Neural progenitor cell (in vitro differentiated cells): ENCODE results near the gene TLCD2. TPM values are rescaled to one million over a fixed set of nuclear protein-coding genes. Genes with fewer than 3 reads are reported as not detected.
"Not testable (repeated sequence)": the region's sequence is repeated elsewhere in the genome, so short reads cannot be mapped to it uniquely, and the experiment has no call there.

Source experiments
- DNase-seq: peaks from one replicate; pipeline ENCODE4 v3.0.0-alpha.2; 2016; ENCODE audit warnings: low spot score
- H2AFZ ChIP-seq: fragments of 200-600 bp; sonication (generic); replicated peaks from 2 replicates; pipeline ENCODE4 v1.6.1; 2016; ENCODE audit warnings: antibody characterized with exemption
- H3F3A ChIP-seq: fragments of 200-600 bp; sonication (generic); 2 replicates; pipeline ENCODE4 v1.6.1; 2016; ENCODE audit warnings: antibody characterized with exemption, low read depth
- H3K27ac ChIP-seq: fragments of 200-600 bp; sonication (generic); 2 replicates; pipeline ENCODE4 v1.5.1; 2016; ENCODE audit warnings: mild to moderate bottlenecking
- H3K27me3 ChIP-seq: fragments of 200-600 bp; sonication (generic); 2 replicates; pipeline ENCODE4 v1.6.1; 2016; ENCODE audit warnings: mild to moderate bottlenecking, moderate library complexity
- H3K36me3 ChIP-seq: fragments of 200-600 bp; sonication (generic); 2 replicates; pipeline ENCODE4 v1.5.1; 2016
- H3K4me1 ChIP-seq: fragments of 200-600 bp; sonication (generic); 2 replicates; pipeline ENCODE4 v1.6.1; 2016; ENCODE audit warnings: mixed run types
- H3K4me2 ChIP-seq: fragments of 200-600 bp; sonication (generic); 2 replicates; pipeline ENCODE4 v1.6.1; 2016
- H3K4me3 ChIP-seq: fragments of 200-600 bp; sonication (generic); 2 replicates; pipeline ENCODE4 v1.5.1; 2016
- H3K79me2 ChIP-seq: fragments of 200-600 bp; sonication (generic); 2 replicates; pipeline ENCODE4 v1.6.1; 2016; ENCODE audit warnings: low read depth
- H3K9ac ChIP-seq: fragments of 200-600 bp; sonication (generic); 2 replicates; pipeline ENCODE4 v1.6.1; 2016
- H3K9me3 ChIP-seq: fragments of 200-600 bp; sonication (generic); 2 replicates; pipeline ENCODE4 v1.5.1; 2016; ENCODE audit warnings: low read depth
- H4K20me1 ChIP-seq: fragments of 200-600 bp; sonication (generic); 2 replicates; pipeline ENCODE4 v1.6.1; 2016; ENCODE audit warnings: low read depth
- H3K27ac Mint-ChIP-seq: 3 replicates; pipeline ENCODE4 v1.8.0; 2021; ENCODE audit warnings: mixed read lengths
- H3K27me3 Mint-ChIP-seq: 2 replicates; pipeline ENCODE4 v1.8.0; 2022; ENCODE audit warnings: low read depth, mild to moderate bottlenecking, inconsistent platforms, moderate library complexity, mixed read lengths; ENCODE audit not compliant: insufficient read depth
- H3K36me3 Mint-ChIP-seq: 3 replicates; pipeline ENCODE4 v1.8.0; 2021; ENCODE audit warnings: mixed read lengths
- H3K4me1 Mint-ChIP-seq: 3 replicates; pipeline ENCODE4 v1.8.0; 2021; ENCODE audit warnings: mixed read lengths
- H3K4me3 Mint-ChIP-seq: 3 replicates; pipeline ENCODE4 v1.8.0; 2021; ENCODE audit warnings: mild to moderate bottlenecking, moderate library complexity, mixed read lengths
- H3K9me3 Mint-ChIP-seq: 3 replicates; pipeline ENCODE4 v1.8.0; 2020; ENCODE audit warnings: mixed read lengths
- EZH2 ChIP-seq: fragments of 200-600 bp; sonication (generic); IDR thresholded peaks from 2 replicates; pipeline ENCODE4 v1.6.1; 2017; ENCODE audit warnings: antibody characterized with exemption, mild to moderate bottlenecking, moderate library complexity
- EZH2phosphoT487 ChIP-seq: fragments of 200-600 bp; sonication (generic); IDR thresholded peaks from 2 replicates; pipeline ENCODE4 v1.6.1; 2017; ENCODE audit warnings: antibody characterized with exemption
- total RNA-seq: library from RNA; depleted of rRNA; stranded (reverse); fragments of >200 nt; gene quantifications from 2 replicates; pipeline ENCODE4 v1.2.3, GENCODE V29; 2015; ENCODE audit warnings: low replicate concordance
- TF ChIP-seq, protein P1 (sequence below): fragments of 200-600 bp; sonication (generic); IDR thresholded peaks from 2 replicates; pipeline ENCODE4 v1.5.1; 2017; ENCODE audit warnings: antibody characterized with exemption, mild to moderate bottlenecking

TLCD2 gene
- total RNA-seq, 1 donor from 2014 or later, result 0.15 TPM

DNA sequence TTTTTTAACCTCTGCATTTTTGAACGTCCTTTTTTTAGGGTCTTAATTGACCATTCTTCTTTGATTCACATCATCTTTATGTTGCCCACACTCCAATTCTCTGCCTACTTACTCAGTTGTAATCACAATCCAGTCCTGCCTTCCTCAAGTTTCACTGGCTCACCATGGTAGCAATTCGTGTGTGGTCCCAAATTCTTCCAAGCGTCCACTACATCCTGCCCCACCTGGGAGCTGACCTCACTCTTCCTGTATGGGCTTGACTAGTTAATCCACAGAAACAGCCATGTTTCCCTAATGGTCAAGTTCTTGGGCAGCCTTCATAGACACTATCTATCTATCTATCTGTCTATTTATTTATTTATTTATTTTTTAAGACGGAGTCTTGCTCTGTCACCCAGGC is 7.1 kb downstream of the TLCD2 start:
- H3K27ac ChIP-seq, result no peak overlapping the region
- H3K9me3 ChIP-seq, result no peaks in the 10 kb centered on the region
- no peak overlapping the region for H3K27ac Mint-ChIP-seq
- H3F3A ChIP-seq, result no peaks in the 10 kb centered on the region
- no peaks in the 10 kb centered on the region for H3K36me3 Mint-ChIP-seq
- no peaks in the 10 kb centered on the region for H4K20me1 ChIP-seq
- no peak overlapping the region for H3K4me2 ChIP-seq
- H2AFZ ChIP-seq, result no peak overlapping the region
- no peak for DNase-seq
- TF ChIP-seq EZH2, result no peak
- no peak for TF ChIP-seq EZH2phosphoT487
- TF ChIP-seq, protein P1, sequence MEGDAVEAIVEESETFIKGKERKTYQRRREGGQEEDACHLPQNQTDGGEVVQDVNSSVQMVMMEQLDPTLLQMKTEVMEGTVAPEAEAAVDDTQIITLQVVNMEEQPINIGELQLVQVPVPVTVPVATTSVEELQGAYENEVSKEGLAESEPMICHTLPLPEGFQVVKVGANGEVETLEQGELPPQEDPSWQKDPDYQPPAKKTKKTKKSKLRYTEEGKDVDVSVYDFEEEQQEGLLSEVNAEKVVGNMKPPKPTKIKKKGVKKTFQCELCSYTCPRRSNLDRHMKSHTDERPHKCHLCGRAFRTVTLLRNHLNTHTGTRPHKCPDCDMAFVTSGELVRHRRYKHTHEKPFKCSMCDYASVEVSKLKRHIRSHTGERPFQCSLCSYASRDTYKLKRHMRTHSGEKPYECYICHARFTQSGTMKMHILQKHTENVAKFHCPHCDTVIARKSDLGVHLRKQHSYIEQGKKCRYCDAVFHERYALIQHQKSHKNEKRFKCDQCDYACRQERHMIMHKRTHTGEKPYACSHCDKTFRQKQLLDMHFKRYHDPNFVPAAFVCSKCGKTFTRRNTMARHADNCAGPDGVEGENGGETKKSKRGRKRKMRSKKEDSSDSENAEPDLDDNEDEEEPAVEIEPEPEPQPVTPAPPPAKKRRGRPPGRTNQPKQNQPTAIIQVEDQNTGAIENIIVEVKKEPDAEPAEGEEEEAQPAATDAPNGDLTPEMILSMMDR, result no peak
- no peaks in the 10 kb centered on the region for H3K27me3 ChIP-seq
- peaks cover 4% of the 10 kb centered on the region for H3K4me1 ChIP-seq
- peaks cover 10% of the 10 kb centered on the region for H3K27me3 Mint-ChIP-seq
- no peaks in the 10 kb centered on the region for H3K9me3 Mint-ChIP-seq
- no peaks in the 10 kb centered on the region for H3K36me3 ChIP-seq
- H3K4me1 Mint-ChIP-seq, result peaks cover 8% of the 10 kb centered on the region
- no peak overlapping the region for H3K9ac ChIP-seq
- H3K4me3 Mint-ChIP-seq, result no peak overlapping the region
- H3K4me3 ChIP-seq, result no peak overlapping the region
- H3K79me2 ChIP-seq, result no peaks in the 10 kb centered on the region

DNA sequence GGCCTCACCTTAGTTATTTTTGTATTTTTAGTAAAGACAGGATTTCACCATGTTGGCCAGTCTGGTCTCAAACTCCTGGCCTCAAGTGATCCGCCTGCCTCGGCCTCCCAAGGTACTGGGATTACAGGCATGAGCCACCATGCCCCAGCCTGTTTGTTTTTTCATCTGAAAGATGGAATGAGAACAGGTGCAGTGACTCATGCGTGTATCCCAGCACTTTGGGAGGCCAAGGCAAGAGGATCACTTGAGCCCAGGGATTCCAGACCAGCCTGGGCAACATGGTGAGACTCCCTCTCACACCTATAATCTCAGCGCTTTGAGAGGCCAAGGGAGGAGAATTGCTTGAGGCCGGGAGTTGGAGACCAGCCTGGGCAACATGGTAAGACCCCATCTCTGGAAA is 10.3 kb downstream of the TLCD2 start:
- H2AFZ ChIP-seq, H3K36me3 ChIP-seq, H3K9me3 ChIP-seq, H3K27me3 ChIP-seq, H3K4me3 ChIP-seq, H4K20me1 ChIP-seq, H3F3A ChIP-seq, H3K9ac ChIP-seq, H3K27me3 Mint-ChIP-seq, H3K4me1 ChIP-seq, DNase-seq, H3K4me3 Mint-ChIP-seq, H3K4me2 ChIP-seq, H3K27ac Mint-ChIP-seq, H3K9me3 Mint-ChIP-seq, H3K27ac ChIP-seq, H3K79me2 ChIP-seq, H3K4me1 Mint-ChIP-seq, H3K36me3 Mint-ChIP-seq: not testable (repeated sequence)

DNA sequence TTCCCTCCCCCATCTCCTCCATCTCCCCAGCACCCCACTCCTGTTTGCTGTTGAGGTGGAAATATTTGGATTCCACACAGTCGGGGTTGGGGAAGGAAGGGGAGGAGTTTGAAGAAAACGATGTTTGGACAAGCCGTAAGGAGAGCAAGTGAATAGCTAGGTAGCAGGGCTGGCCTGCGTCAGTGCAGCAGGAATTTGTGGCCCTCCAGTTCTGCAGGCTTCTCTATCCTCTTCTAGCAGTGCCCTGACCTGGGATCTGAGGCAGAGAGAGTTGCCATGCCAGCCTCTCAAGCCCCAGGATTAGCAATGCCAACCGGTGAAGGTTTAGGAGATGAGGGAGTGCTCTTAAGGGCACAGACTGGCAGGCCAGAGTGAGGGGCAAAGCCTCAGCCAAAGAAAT is 12.5 kb downstream of the TLCD2 start:
- no peaks in the 10 kb centered on the region for H3K36me3 Mint-ChIP-seq
- Histone ChIP-seq H3K27ac (no peak overlapping the region), H2AFZ (peak overlapping the region; percentile 28), H4K20me1 (no peaks in the 10 kb centered on the region), H3K4me2 (no peak overlapping the region), H3K9me3 (no peaks in the 10 kb centered on the region), H3K4me3 (no peak overlapping the region), H3K79me2 (no peaks in the 10 kb centered on the region), H3K36me3 (no peaks in the 10 kb centered on the region), H3K4me1 (no peaks in the 10 kb centered on the region), H3K9ac (no peak overlapping the region), H3K27me3 (no peaks in the 10 kb centered on the region), H3F3A (no peaks in the 10 kb centered on the region)
- H3K4me1 Mint-ChIP-seq, result peaks cover under 1% of the 10 kb centered on the region
- H3K27ac Mint-ChIP-seq, result no peak overlapping the region
- no peaks in the 10 kb centered on the region for H3K9me3 Mint-ChIP-seq
- H3K27me3 Mint-ChIP-seq, result peaks cover 5% of the 10 kb centered on the region
- DNase-seq, result no peak
- no peak overlapping the region for H3K4me3 Mint-ChIP-seq
- TF ChIP-seq EZH2phosphoT487 (no peak), EZH2 (no peak)
- TF ChIP-seq, protein P1, result no peak

DNA sequence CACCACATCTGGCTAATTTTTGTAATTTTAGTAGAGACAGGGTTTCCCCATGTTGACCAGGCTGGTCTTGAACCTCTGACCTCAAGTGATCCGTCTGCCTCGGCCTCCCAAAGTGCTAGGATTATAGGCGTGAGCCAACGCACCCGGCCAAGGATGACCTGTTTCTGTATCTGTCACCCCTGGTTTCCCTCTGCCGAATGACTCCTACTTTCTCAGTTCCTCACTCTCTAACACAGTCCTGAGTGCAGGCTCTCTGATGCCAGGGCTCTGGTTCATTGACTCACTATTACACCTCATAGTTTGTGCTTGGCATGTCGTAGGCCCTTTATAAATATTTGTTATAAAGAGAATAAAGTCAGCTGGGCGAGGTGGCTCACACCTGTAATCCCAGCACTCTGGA is 14.8 kb downstream of the TLCD2 start:
- no peak overlapping the region for H2AFZ ChIP-seq
- H3K9me3 Mint-ChIP-seq, result peaks cover 10% of the 10 kb centered on the region
- no peaks in the 10 kb centered on the region for H3F3A ChIP-seq
- H3K4me3 Mint-ChIP-seq, result no peak overlapping the region
- no peaks in the 10 kb centered on the region for H3K4me1 Mint-ChIP-seq
- peaks cover 8% of the 10 kb centered on the region for H3K27me3 Mint-ChIP-seq
- H3K27ac Mint-ChIP-seq, result no peak overlapping the region
- no peak overlapping the region for H3K4me3 ChIP-seq
- no peaks in the 10 kb centered on the region for H4K20me1 ChIP-seq
- no peaks in the 10 kb centered on the region for H3K27me3 ChIP-seq
- H3K4me2 ChIP-seq, result no peak overlapping the region
- H3K27ac ChIP-seq, result no peak overlapping the region
- no peaks in the 10 kb centered on the region for H3K36me3 ChIP-seq
- H3K4me1 ChIP-seq, result no peaks in the 10 kb centered on the region
- no peak for DNase-seq
- H3K9ac ChIP-seq, result no peak overlapping the region
- peaks cover 2% of the 10 kb centered on the region for H3K36me3 Mint-ChIP-seq
- no peaks in the 10 kb centered on the region for H3K79me2 ChIP-seq
- TF ChIP-seq EZH2 (no peak), EZH2phosphoT487 (no peak)
- TF ChIP-seq, protein P1, result no peak
- no peaks in the 10 kb centered on the region for H3K9me3 ChIP-seq
